ENCODE measurements around the gene MALAT1. TPM values are rescaled to one million over a fixed set of nuclear protein-coding genes. Genes with fewer than 3 reads are reported as not detected.
"Not testable (repeated sequence)": the region's sequence is repeated elsewhere in the genome, so short reads cannot be mapped to it uniquely, and the experiment has no call there.

Gene MALAT1
- total RNA-seq, 6 donors from 2014 or later: 9,697 to 52,390 (median 19,698) TPM

- H3K36me3 ChIP-seq: peaks cover 37 to 66% (median 39%) of the 10 kb centered on the region in 4 donors
- no peak for ATAC-seq (ENCODE audit: low FRiP score in 2 of 2)
- H3K27me3 ChIP-seq: no peaks in the 10 kb centered on the region
- no peaks in the 10 kb centered on the region for H3K9me3 ChIP-seq
- 15 to 19% methylated on average over 12 of the region's 12 CpGs for WGBS, 2 donors
- H3K4me3 ChIP-seq: peak overlapping the region; percentile 65 to 75 (median 70)
- H3K27ac ChIP-seq: peak overlapping the region; percentile 98 to 99 (median 98)
- TF ChIP-seq EP300 (IDR thresholded peaks at IDR 0.05) (no peak), CTCF (IDR thresholded peaks at IDR 0.05) (no peak), POLR2A (IDR thresholded peaks at IDR 0.05) (peak in 2 of 4 donors; percentile 2 to 73), POLR2AphosphoS5 (IDR thresholded peaks at IDR 0.05) (peak; percentile 78 to 80)
- H3K4me1 ChIP-seq: peaks cover 18 to 53% (median 37%) of the 10 kb centered on the region in 4 donors
- DNase-seq: no peak
These were observed 6.8 kb downstream of the MALAT1 start for GRCh38 chr11:65505466-65506289.

GRCh38 chr11:65506290-65506771 is 7.5 kb downstream of the MALAT1 start:
- H3K9me3 ChIP-seq: no peaks in the 10 kb centered on the region
- peak overlapping the region; percentile 98 to 99 (median 98) for H3K27ac ChIP-seq
- H3K27me3 ChIP-seq: no peaks in the 10 kb centered on the region
- TF ChIP-seq CTCF (IDR thresholded peaks at IDR 0.05): no peak
- TF ChIP-seq POLR2A (IDR thresholded peaks at IDR 0.05): no peak
- TF ChIP-seq EP300 (IDR thresholded peaks at IDR 0.05): no peak
- H3K4me3 ChIP-seq: peak overlapping the region in 3 of 4 donors; percentile 65 to 72 (median 67)
- ATAC-seq (ENCODE audit: low FRiP score in 2 of 2): peak in 1 of 2 donors; percentile 4
- peaks cover 37 to 60% (median 39%) of the 10 kb centered on the region in 4 donors for H3K36me3 ChIP-seq
- peaks cover 19 to 57% (median 37%) of the 10 kb centered on the region in 4 donors for H3K4me1 ChIP-seq
- DNase-seq: no peak
- 28 to 38% methylated on average over 4 of the region's 4 CpGs for WGBS, 2 donors

GRCh38 chr11:65506772-65507505 is 8.1 kb downstream of the MALAT1 start:
- Histone ChIP-seq H3K27ac (peak overlapping the region; percentile 98 to 99 (median 98)), H3K27me3 (no peaks in the 10 kb centered on the region), H3K4me3 (peak overlapping the region in 3 of 4 donors; percentile 65 to 72 (median 67)), H3K4me1 (peaks cover 19 to 57% (median 37%) of the 10 kb centered on the region in 4 donors), H3K9me3 (no peaks in the 10 kb centered on the region), H3K36me3 (peaks cover 35 to 54% (median 37%) of the 10 kb centered on the region in 4 donors)
- peak in 1 of 2 donors; percentile 77 for DNase-seq
- peak; percentile 37 to 83 for TF ChIP-seq POLR2AphosphoS5 (IDR thresholded peaks at IDR 0.05)
- TF ChIP-seq EP300 (IDR thresholded peaks at IDR 0.05): peak in 1 of 4 donors; percentile 40
- no peak for TF ChIP-seq CTCF (IDR thresholded peaks at IDR 0.05)
- peak in 3 of 4 donors; percentile 33 to 78 (median 77) for TF ChIP-seq POLR2A (IDR thresholded peaks at IDR 0.05)
- WGBS, 2 donors: 20 to 32% methylated on average over 7 of the region's 7 CpGs
- peak; percentile 47 to 72 for ATAC-seq (ENCODE audit: low FRiP score in 2 of 2)

GRCh38 chr11:65512311-65512710 is 13.5 kb downstream of the MALAT1 start:
- not testable (repeated sequence) for H3K27me3 ChIP-seq; H3K4me3 ChIP-seq; DNase-seq; ATAC-seq (ENCODE audit: low FRiP score in 2 of 2); H3K36me3 ChIP-seq; H3K9me3 ChIP-seq; H3K27ac ChIP-seq
- H3K4me1 ChIP-seq: peaks cover 4 to 23% (median 8%) of the 10 kb centered on the region in 4 donors
- WGBS, 2 donors: 93 to 100% methylated on average over 3 of the region's 3 CpGs

Measured in upper lobe of left lung (tissue), 6 donors.